GM13976 (cell line): ENCODE results near the gene PLD2.

Experiments used
- DNase-seq: peaks from one replicate; pipeline ENCODE4 v3.0.0; 2012; ENCODE audit warnings: low spot score
- CTCF ChIP-seq: IDR thresholded peaks from 2 replicates; pipeline ENCODE4 v1.5.1; 2012; ENCODE audit warnings: borderline replicate concordance, mild to moderate bottlenecking; ENCODE audit not compliant: insufficient read depth; ENCODE audit errors: extremely low read depth, missing control alignments, control extremely low read depth
- in situ Hi-C: fragments of 300-500 bp; cut with MboI; formaldehyde crosslinking; loops from one replicate; pipeline ENCODE4 v1.12.0; 2022; ENCODE audit warnings: low sequenced_read_pairs, mixed read lengths, inconsistent platforms; ENCODE audit not compliant: unreplicated experiment

Gene PLD2

DNA sequence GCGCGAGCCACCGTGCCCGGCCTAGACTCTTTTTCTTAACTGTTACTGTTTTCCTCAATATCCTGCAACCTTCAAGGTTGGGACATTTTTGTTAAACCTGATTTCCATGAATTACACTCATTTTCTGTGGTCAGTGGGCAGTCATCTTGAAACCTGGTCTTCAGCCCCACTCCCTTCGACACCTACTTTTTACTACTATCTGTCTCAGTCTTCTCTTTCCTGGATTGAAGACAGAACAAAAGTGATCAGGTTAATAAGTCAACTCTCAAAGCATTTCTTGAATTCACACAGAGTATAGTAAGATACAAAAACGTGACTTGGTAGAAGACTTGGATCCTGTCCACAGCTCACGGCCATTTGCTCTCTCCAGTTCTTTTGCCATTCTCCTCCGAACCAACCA, 32.3 kb downstream of the PLD2 start:
- no peak for TF ChIP-seq CTCF
- DNase-seq, result no peak
- in situ Hi-C loops, result no loop called here

DNA sequence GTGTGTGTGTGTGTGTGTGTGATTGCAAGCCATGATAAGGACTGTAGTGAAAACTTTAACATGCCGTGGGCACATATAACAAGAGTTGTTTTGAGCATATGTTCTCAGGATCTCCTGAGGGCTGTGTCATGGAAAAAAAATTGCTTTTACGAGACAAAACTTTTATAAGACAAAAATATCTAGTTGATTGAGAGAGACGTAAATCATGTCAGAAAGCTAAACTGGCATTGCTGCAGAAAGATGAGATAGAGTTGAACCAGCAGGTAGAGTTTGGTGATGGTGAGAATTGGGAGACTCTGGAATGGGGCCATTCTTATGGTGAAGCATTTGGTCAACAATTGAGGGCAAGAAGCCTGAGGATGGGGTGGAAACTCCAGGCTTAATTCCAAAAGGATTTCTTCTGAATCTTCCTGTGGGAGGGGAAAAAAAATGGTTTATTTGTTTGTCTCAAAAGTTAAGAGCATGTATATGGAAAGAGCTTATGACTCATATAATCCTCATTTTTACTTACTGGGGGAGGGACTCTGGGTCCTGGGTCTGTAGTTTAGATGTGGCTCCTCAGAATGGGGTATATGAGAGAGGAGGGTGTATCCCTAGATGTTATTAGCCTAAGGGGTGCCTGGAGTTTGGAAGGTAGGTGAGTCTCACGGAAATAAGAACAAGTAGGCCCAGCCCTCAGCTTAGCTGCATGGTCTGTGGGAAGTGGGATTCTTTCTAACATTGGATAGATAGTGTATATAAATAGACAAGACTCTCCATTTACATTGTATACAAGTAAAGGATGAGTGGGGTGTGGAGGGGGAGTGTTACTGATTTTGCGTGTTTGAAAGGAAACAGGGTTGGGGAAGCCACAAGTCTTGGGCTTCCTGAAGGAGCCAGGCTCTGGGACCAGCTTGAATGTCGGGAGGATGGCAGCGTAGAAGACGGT, 33.3 kb downstream of the PLD2 start:
- no peak for DNase-seq
- in situ Hi-C loops, result no loop called here
- no peak for TF ChIP-seq CTCF

- TF ChIP-seq CTCF, result no peak
- in situ Hi-C loops, result no loop called here
- DNase-seq, result no peak
Observed at GRCh38 chr17:4840893-4841242, 33.9 kb downstream of the PLD2 start.

- no peak for TF ChIP-seq CTCF
- in situ Hi-C loops, result no loop called here
- DNase-seq, result no peak
Observed at GRCh38 chr17:4842376-4842775, 35.4 kb downstream of the PLD2 start.

- DNase-seq, result no peak
- TF ChIP-seq CTCF, result no peak
- in situ Hi-C loops, result no loop called here
Observed at GRCh38 chr17:4843321-4844000, 36.5 kb downstream of the PLD2 start.

GRCh38 chr17:4845118-4845517, 38.2 kb downstream of the PLD2 start:
- in situ Hi-C loops, result no loop called here
- DNase-seq, result no peak
- no peak for TF ChIP-seq CTCF
